Activated naive CD4-positive, alpha-beta T cell treated with anti-CD3 and anti-CD28 coated beads, Interleukin-2, amount 10 ng/mL, durations not matched to agents 7 days and 5 days (primary cell): ENCODE results near the gene FPGT.
"Not testable (repeated sequence)": the region's sequence is repeated elsewhere in the genome, so short reads cannot be mapped to it uniquely, and the experiment has no call there.

Experiments used
- CTCF ChIA-PET: fragments of 350-600 bp; sonication (Branson Sonifier 250); formaldehyde crosslinking; loops from one replicate; lab custom pipeline; 2021; ENCODE audit warnings: antibody characterized with exemption; lab: Charles Lee
- DNase-seq: peaks from one replicate; pipeline ENCODE4 v3.0.0-alpha.2; 2020
- H3K27ac Mint-ChIP-seq: one replicate; pipeline ENCODE4 v1.8.0; 2021; ENCODE audit warnings: mild to moderate bottlenecking, moderate library complexity, mixed read lengths
- H3K27me3 Mint-ChIP-seq: one replicate; pipeline ENCODE4 v1.8.0; 2021; ENCODE audit warnings: mild to moderate bottlenecking, mixed read lengths
- H3K36me3 Mint-ChIP-seq: one replicate; pipeline ENCODE4 v1.8.0; 2021; ENCODE audit warnings: mixed read lengths
- H3K4me1 Mint-ChIP-seq: one replicate; pipeline ENCODE4 v1.8.0; 2021; ENCODE audit warnings: mixed read lengths
- H3K4me3 Mint-ChIP-seq: one replicate; pipeline ENCODE4 v1.8.0; 2021; ENCODE audit warnings: mild to moderate bottlenecking, moderate library complexity, mixed read lengths
- H3K9me3 Mint-ChIP-seq: one replicate; pipeline ENCODE4 v1.8.0; 2021; ENCODE audit warnings: mixed read lengths

FPGT gene

GRCh38 chr1:74236440-74236839 lies 38.4 kb downstream of the FPGT start:
- Mint-ChIP-seq H3K4me3 (no peak overlapping the region), H3K27me3 (no peaks in the 10 kb centered on the region), H3K36me3 (no peaks in the 10 kb centered on the region), H3K9me3 (no peaks in the 10 kb centered on the region), H3K4me1 (no peaks in the 10 kb centered on the region), H3K27ac (no peak overlapping the region)
- DNase-seq: no peak
- CTCF ChIA-PET: no interaction called here

GRCh38 chr1:74237035-74237434 lies 39.0 kb downstream of the FPGT start:
- Mint-ChIP-seq H3K9me3 (no peaks in the 10 kb centered on the region), H3K4me1 (no peaks in the 10 kb centered on the region), H3K36me3 (no peaks in the 10 kb centered on the region), H3K4me3 (no peak overlapping the region), H3K27me3 (no peaks in the 10 kb centered on the region), H3K27ac (no peak overlapping the region)
- DNase-seq: no peak
- CTCF ChIA-PET: no interaction called here

GRCh38 chr1:74237787-74238186 lies 39.7 kb downstream of the FPGT start:
- Mint-ChIP-seq H3K9me3 (peaks cover under 1% of the 10 kb centered on the region), H3K36me3 (no peaks in the 10 kb centered on the region), H3K27ac (no peak overlapping the region), H3K27me3 (no peaks in the 10 kb centered on the region), H3K4me1 (no peaks in the 10 kb centered on the region), H3K4me3 (no peak overlapping the region)
- no peak for DNase-seq
- CTCF ChIA-PET: no interaction called here

GRCh38 chr1:74245168-74245772 lies 47.2 kb downstream of the FPGT start:
- CTCF ChIA-PET: no interaction called here
- Mint-ChIP-seq H3K27me3 (no peaks in the 10 kb centered on the region), H3K36me3 (no peaks in the 10 kb centered on the region), H3K27ac (no peak overlapping the region), H3K4me1 (no peaks in the 10 kb centered on the region), H3K4me3 (no peak overlapping the region), H3K9me3 (peaks cover 7% of the 10 kb centered on the region)
- DNase-seq: no peak

DNA sequence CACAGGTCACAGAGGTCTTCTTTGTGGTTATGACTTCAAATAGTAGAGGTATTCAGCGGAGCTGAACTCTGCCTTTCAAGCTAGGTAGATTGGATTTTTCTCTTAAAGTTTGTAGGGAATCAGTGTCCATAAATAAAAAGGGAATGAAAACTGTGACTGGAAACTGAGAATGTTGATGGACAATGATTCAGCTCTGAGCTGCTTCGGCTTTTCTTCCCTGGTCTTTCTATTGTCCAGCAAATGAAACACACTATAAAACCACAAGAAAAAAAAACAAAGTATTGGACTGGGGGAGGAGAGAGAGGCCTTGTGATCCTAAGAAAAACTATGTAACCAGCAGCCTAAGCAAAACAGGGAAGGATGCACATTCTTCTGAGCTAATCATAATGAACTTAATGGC lies 48.3 kb downstream of the FPGT start:
- CTCF ChIA-PET: no interaction called here
- Mint-ChIP-seq H3K27me3 (no peaks in the 10 kb centered on the region), H3K4me3 (no peak overlapping the region), H3K36me3 (no peaks in the 10 kb centered on the region), H3K27ac (no peak overlapping the region), H3K9me3 (peaks cover 7% of the 10 kb centered on the region), H3K4me1 (no peaks in the 10 kb centered on the region)
- DNase-seq: no peak

- Mint-ChIP-seq H3K27me3 (no peaks in the 10 kb centered on the region), H3K4me3 (no peak overlapping the region), H3K9me3 (peaks cover 6% of the 10 kb centered on the region), H3K36me3 (no peaks in the 10 kb centered on the region), H3K27ac (no peak overlapping the region), H3K4me1 (no peaks in the 10 kb centered on the region)
- no peak for DNase-seq
- CTCF ChIA-PET: no interaction called here
Observed at GRCh38 chr1:74247881-74248528, 50.0 kb downstream of the FPGT start.

GRCh38 chr1:74253243-74253824 lies 55.3 kb downstream of the FPGT start:
- H3K36me3 Mint-ChIP-seq, DNase-seq, H3K27ac Mint-ChIP-seq, H3K4me1 Mint-ChIP-seq, CTCF ChIA-PET, H3K27me3 Mint-ChIP-seq, H3K4me3 Mint-ChIP-seq, H3K9me3 Mint-ChIP-seq: not testable (repeated sequence)
